Endothelial cell of umbilical vein (primary cell): Measurements from ENCODE around the gene ZNF75A. TPM values are rescaled to one million over a fixed set of nuclear protein-coding genes. Genes with fewer than 3 reads are reported as not detected.

Experiments used
- BruUV-seq: library from RNA; stranded (reverse); fragments of 400-500 nt; replicated peaks from 2 replicates; lab custom pipeline; 2021; lab: Mats Ljungman, UMichigan
- CTCF ChIA-PET: fragments of 300-600, 350-600 bp; sonication (Branson Sonifier 250); formaldehyde crosslinking; loops from one replicate; lab custom pipeline; 2021; ENCODE audit warnings: antibody characterized with exemption, inconsistent platforms; lab: Charles Lee
- POLR2A ChIA-PET: fragments of 300-600, 350-600 bp; sonication (Branson Sonifier 250); formaldehyde crosslinking; loops from one replicate; lab custom pipeline; 2021; ENCODE audit warnings: antibody characterized with exemption, inconsistent platforms; lab: Charles Lee
- DNase-seq: peaks from one replicate; pipeline ENCODE4 v3.0.0-alpha.2; 2011; ENCODE audit warnings: low read depth, low spot score
- FAIRE-seq: peaks from 2 replicates; lab custom pipeline; 2011; peaks lifted over from hg19 to GRCh38; lab: Jason Lieb, UNC
- H2AFZ ChIP-seq: 2 replicates; pipeline ENCODE4 v1.6.0; 2012; ENCODE audit warnings: low read depth, low read length, control low read depth, inconsistent platforms
- H3K27ac ChIP-seq: 2 replicates; pipeline ENCODE4 v1.5.1; 2011; ENCODE audit warnings: low read depth, mild to moderate bottlenecking, control low read depth, low read length, moderate library complexity; ENCODE audit not compliant: insufficient read depth
- H3K27me3 ChIP-seq, 2 experiments: 2 replicates each; pipeline versions ENCODE4 v1.6.0 to v1.6.1; 2011; ENCODE audit warnings: low read length in 2 of 2, mixed read lengths in 1 of 2; ENCODE audit not compliant: control insufficient read depth in 2 of 2, insufficient read depth in 2 of 2
- H3K36me3 ChIP-seq, 2 experiments: 2 replicates in 1 of 2; 3 replicates in 1 of 2; pipeline ENCODE4 v1.5.1; 2011; ENCODE audit warnings: low read length in 2 of 2, mild to moderate bottlenecking in 1 of 2, moderate library complexity in 1 of 2; ENCODE audit not compliant: control insufficient read depth in 2 of 2, insufficient read depth in 2 of 2; ENCODE audit errors: extremely low read depth in 1 of 2
- H3K4me1 ChIP-seq: 3 replicates; pipeline ENCODE4 v1.5.1; 2011; ENCODE audit warnings: mild to moderate bottlenecking, low read length; ENCODE audit not compliant: control insufficient read depth, insufficient read depth; ENCODE audit errors: extremely low read depth
- H3K4me2 ChIP-seq: 2 replicates; pipeline ENCODE4 v1.6.1; 2011; ENCODE audit warnings: low read length, control low read depth, mixed read lengths; ENCODE audit not compliant: insufficient read depth
- H3K4me3 ChIP-seq, 3 experiments: fragments of 200-600 bp in 1 of 3; sonication (generic), shearing (Covaris generic) in 1 of 3; replicated peaks in 1 of 3; 2 replicates each; pipeline ENCODE4 v1.5.1; 2011 to 2016; ENCODE audit warnings: control low read depth in 3 of 3, low read length in 3 of 3, mild to moderate bottlenecking in 2 of 3, inconsistent platforms in 1 of 3, low read depth in 1 of 3, moderate library complexity in 1 of 3; ENCODE audit not compliant: insufficient read depth in 1 of 3
- H3K79me2 ChIP-seq: 2 replicates; pipeline ENCODE4 v1.6.0; 2012; ENCODE audit warnings: low read length, inconsistent platforms; ENCODE audit not compliant: control insufficient read depth, insufficient read depth
- H3K9ac ChIP-seq: replicated peaks from 2 replicates; pipeline ENCODE3; 2011; ENCODE audit warnings: low read length, control low read depth; ENCODE audit not compliant: insufficient read depth; ENCODE audit errors: extremely low read depth
- H3K9me1 ChIP-seq: replicated peaks from 3 replicates; pipeline ENCODE4 v1.6.0; 2011; ENCODE audit warnings: mild to moderate bottlenecking, low read length; ENCODE audit not compliant: control insufficient read depth, insufficient read depth; ENCODE audit errors: extremely low read depth
- H3K9me3 ChIP-seq: replicated peaks from 2 replicates; pipeline ENCODE4 v1.5.1; 2012; ENCODE audit warnings: low read length, inconsistent platforms; ENCODE audit not compliant: control insufficient read depth, insufficient read depth
- H4K20me1 ChIP-seq: replicated peaks from 2 replicates; pipeline ENCODE3; 2011; ENCODE audit warnings: mild to moderate bottlenecking, low read length; ENCODE audit not compliant: control insufficient read depth, insufficient read depth; ENCODE audit errors: extremely low read depth
- CTCF ChIP-seq, 2 donors: IDR thresholded peaks; 1 replicate in 1 of 2; 2 replicates in 1 of 2; pipeline ENCODE4 v1.5.1; 2011; ENCODE audit warnings: low read length in 2 of 2, mild to moderate bottlenecking in 2 of 2, moderate library complexity in 2 of 2, control low read depth in 1 of 2, inconsistent platforms in 1 of 2, low read depth in 1 of 2; ENCODE audit not compliant: insufficient read depth in 1 of 2; ENCODE audit errors: extremely low read depth in 1 of 2
- EZH2 ChIP-seq: IDR thresholded peaks from 2 replicates; pipeline ENCODE4 v1.6.1; 2012; ENCODE audit warnings: borderline replicate concordance, low read depth, mild to moderate bottlenecking, moderate library complexity, low read length, inconsistent platforms; ENCODE audit not compliant: severe bottlenecking
- FOS ChIP-seq: IDR thresholded peaks from 2 replicates; pipeline ENCODE4 v1.6.1; 2011; ENCODE audit warnings: mild to moderate bottlenecking, low read length, moderate library complexity, borderline replicate concordance; ENCODE audit not compliant: insufficient read depth
- GATA2 ChIP-seq: IDR thresholded peaks from 2 replicates; pipeline ENCODE4 v1.7.0; 2011; ENCODE audit warnings: low read depth, mild to moderate bottlenecking, moderate library complexity, mixed read lengths, low read length; ENCODE audit not compliant: insufficient read length, insufficient read depth
- JUN ChIP-seq: IDR thresholded peaks from 2 replicates; pipeline ENCODE4 v1.6.1; 2011; ENCODE audit warnings: borderline replicate concordance, low read depth; ENCODE audit not compliant: insufficient read length, insufficient read depth
- MAX ChIP-seq: IDR thresholded peaks from 2 replicates; pipeline ENCODE4 v1.6.1; 2011; ENCODE audit not compliant: insufficient read depth, insufficient read length
- MYC ChIP-seq: IDR thresholded peaks from one replicate; pipeline ENCODE4 v1.6.1; 2011; ENCODE audit warnings: mild to moderate bottlenecking, low read depth, low read length
- POLR2A ChIP-seq: IDR thresholded peaks from 2 replicates; pipeline ENCODE4 v1.6.1; 2012; ENCODE audit warnings: low read depth, mild to moderate bottlenecking, control low read depth, low read length
- POLR2AphosphoS5 ChIP-seq: IDR thresholded peaks from 2 replicates; pipeline ENCODE4 v1.6.1; 2012; ENCODE audit warnings: low read depth, mild to moderate bottlenecking, control low read depth, low read length, moderate library complexity; ENCODE audit not compliant: insufficient read depth
- dilution Hi-C: fragments of 300-500 bp; cut with MboI; formaldehyde crosslinking; loops from one replicate; pipeline ENCODE4 v1.15.0; 2019; ENCODE audit warnings: low sequenced_read_pairs; ENCODE audit not compliant: extremely low pct_ligation_motif_present
- intact Hi-C: fragments of 100-400 bp; cut with micrococcal nuclease; formaldehyde crosslinking; loops from one replicate; pipeline ENCODE4 v1.10.0; 2022
- polyA plus RNA-seq, 4 experiments: library from polyadenylated mRNA; depleted of rRNA in 3 of 4; stranded (reverse) in 3 of 4; unstranded in 1 of 4; fragments of >200 nt; gene quantifications; 2 replicates each; pipeline versions ENCODE4 v1.2.1 to v1.2.3, GENCODE V29; 2011 to 2012; ENCODE audit warnings: missing spikeins in 1 of 4
- total RNA-seq: library from RNA; stranded (reverse); gene quantifications from 2 replicates; pipeline ENCODE4 v1.2.3, GENCODE V29; 2021

ZNF75A gene
- total and polyA plus RNA-seq, 2 donors (not counting 3 experiments of a cell fraction or from before 2014, with no cell fraction given) = 8.3 to 28.4 TPM

- H4K20me1 ChIP-seq = no peaks in the 10 kb centered on the region
- ChIA-PET CTCF (no interaction called here), POLR2A (no interaction called here)
- H3K4me1 ChIP-seq = no peaks in the 10 kb centered on the region
- no TSS peak for BruUV-seq
- no peak for FAIRE-seq
- no peak overlapping the region for H3K4me2 ChIP-seq
- dilution Hi-C loops = no loop called here
- H2AFZ ChIP-seq = no peak overlapping the region
- H3K27me3 ChIP-seq = peaks cover 0 to 3% of the 10 kb centered on the region in 2 experiments
- H3K79me2 ChIP-seq = no peaks in the 10 kb centered on the region
- no peaks in the 10 kb centered on the region for H3K9me3 ChIP-seq
- no peaks in the 10 kb centered on the region for H3K9me1 ChIP-seq
- H3K36me3 ChIP-seq = no peaks in the 10 kb centered on the region
- H3K4me3 ChIP-seq = no peak overlapping the region
- DNase-seq = no peak
- TF ChIP-seq CTCF (IDR thresholded peaks at IDR 0.05; ENCODE audit: extremely low read depth in 1 of 2, insufficient read depth in 1 of 2, low read depth in 1 of 2, low read length in 2 of 2) (no peak), POLR2AphosphoS5 (no peak), EZH2 (no peak), FOS (no peak), JUN (no peak), GATA2 (no peak), POLR2A (no peak), MYC (no peak), MAX (no peak)
- intact Hi-C loops = no loop called here
- no peak overlapping the region for H3K27ac ChIP-seq
- no peak overlapping the region for H3K9ac ChIP-seq
Measured at GRCh38 chr16:3349175-3349574, 43.9 kb downstream of the ZNF75A start.
